K562 (cell line): ENCODE measurements around the gene PDE8B.

ENCODE experiments used
- CTCF ChIP-seq, 3 experiments: IDR thresholded peaks in 2 of 3; conservative IDR thresholded peaks in 1 of 3; 2 replicates each; pipeline ENCODE4 v1.5.1; 2011 to 2012; ENCODE audit warnings: low read length in 3 of 3, mild to moderate bottlenecking in 3 of 3, control low read depth in 2 of 3, improper control_type of control experiment in 1 of 3, inconsistent platforms in 1 of 3, low read depth in 1 of 3, mixed read lengths in 1 of 3, moderate library complexity in 1 of 3; ENCODE audit not compliant: insufficient read depth in 2 of 3
- MECOM ChIP-seq: fragments of 250-450 bp; sonication (Bioruptor Pico); IDR thresholded peaks from 2 replicates; pipeline ENCODE4 v1.8.0; 2022; ENCODE audit warnings: inconsistent platforms

DNA sequence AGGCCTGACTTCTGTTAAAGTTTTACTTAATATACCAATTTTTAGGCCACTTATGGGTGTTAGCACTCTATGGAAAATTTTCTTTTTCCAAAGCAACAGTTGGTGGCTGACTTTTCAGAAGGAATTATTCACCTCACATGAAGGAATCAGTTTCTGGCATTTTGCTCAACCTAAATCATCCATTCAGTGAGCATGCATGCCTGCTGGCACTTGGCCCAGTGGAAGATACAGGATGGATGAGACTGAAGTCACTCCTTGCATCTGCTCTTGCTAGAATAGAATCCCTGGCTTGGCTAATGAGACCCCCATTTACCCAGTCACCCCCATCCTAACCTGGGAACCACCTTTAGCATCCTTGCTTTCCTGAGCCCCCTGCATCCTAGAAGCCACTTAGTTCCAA is 149.9 kb downstream of the PDE8B start:
- no peak for TF ChIP-seq MECOM (CRISPR knock-in tag)
- no peak for TF ChIP-seq CTCF (IDR thresholded peaks at IDR 0.05 in 2 of 3, conservative IDR thresholded peaks at IDR 0.05 in 1 of 3; ENCODE audit: insufficient read depth in 2 of 3, low read depth in 1 of 3, low read length in 3 of 3)
